WI38 (cell line): ENCODE measurements around the gene CCDC12.

Experiments
- H3K4me3 ChIP-seq: 2 replicates; pipeline ENCODE4 v1.5.1; 2011; ENCODE audit warnings: low read depth, mild to moderate bottlenecking, control low read depth, low read length
- TF ChIP-seq, protein P1 (sequence below): IDR thresholded peaks from 2 replicates; pipeline ENCODE4 v1.5.1; 2012; ENCODE audit warnings: low read depth, mild to moderate bottlenecking, control low read depth, low read length

The CCDC12 gene

DNA sequence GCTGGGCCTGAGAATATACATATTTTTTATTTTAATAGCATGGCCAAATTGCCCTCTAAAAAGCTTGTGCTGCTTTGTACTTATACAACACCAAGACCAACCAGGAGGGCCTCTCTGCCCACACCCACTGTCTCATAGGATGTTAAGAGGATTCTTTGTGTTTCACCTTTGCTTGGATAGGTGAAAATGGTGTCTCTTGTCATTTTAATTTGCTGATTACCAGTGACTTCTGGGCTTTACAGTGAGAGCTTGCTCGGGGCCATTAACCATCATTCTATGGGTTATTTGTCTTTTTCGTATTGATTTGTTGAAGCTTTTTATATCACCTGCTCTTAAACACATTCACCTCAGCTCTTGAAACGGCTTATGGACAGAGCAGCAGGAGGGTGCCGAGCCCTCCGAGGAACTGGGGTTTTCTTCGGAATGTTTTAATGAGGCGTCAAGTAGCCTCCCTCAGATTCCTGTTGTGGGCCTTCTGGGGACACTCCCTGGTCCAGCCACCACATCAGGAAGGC, 88.5 kb downstream of the CCDC12 start:
- H3K4me3 ChIP-seq, result no peak overlapping the region
- TF ChIP-seq, protein P1, sequence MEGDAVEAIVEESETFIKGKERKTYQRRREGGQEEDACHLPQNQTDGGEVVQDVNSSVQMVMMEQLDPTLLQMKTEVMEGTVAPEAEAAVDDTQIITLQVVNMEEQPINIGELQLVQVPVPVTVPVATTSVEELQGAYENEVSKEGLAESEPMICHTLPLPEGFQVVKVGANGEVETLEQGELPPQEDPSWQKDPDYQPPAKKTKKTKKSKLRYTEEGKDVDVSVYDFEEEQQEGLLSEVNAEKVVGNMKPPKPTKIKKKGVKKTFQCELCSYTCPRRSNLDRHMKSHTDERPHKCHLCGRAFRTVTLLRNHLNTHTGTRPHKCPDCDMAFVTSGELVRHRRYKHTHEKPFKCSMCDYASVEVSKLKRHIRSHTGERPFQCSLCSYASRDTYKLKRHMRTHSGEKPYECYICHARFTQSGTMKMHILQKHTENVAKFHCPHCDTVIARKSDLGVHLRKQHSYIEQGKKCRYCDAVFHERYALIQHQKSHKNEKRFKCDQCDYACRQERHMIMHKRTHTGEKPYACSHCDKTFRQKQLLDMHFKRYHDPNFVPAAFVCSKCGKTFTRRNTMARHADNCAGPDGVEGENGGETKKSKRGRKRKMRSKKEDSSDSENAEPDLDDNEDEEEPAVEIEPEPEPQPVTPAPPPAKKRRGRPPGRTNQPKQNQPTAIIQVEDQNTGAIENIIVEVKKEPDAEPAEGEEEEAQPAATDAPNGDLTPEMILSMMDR, result no peak

DNA sequence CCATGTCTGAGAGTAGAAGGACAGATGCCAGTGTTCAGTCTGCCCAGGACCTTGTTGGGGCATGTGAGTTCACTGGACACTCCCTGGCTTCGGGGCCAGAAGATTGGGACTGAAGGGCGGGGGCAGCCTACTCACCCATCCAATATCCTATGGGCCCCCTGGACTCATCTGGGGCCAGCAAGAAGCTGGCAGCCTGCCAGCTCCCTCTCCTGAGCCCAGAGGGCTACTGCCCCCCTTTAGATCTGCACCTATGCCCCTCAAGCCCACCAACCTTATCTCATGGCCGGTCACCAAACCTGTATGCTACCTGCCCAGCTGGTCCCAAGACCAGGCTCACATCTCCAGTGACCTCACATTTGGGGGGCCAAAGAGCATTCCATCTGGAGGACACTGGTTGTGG, 90.9 kb downstream of the CCDC12 start:
- TF ChIP-seq, protein P1, result no peak
- no peak overlapping the region for H3K4me3 ChIP-seq

DNA sequence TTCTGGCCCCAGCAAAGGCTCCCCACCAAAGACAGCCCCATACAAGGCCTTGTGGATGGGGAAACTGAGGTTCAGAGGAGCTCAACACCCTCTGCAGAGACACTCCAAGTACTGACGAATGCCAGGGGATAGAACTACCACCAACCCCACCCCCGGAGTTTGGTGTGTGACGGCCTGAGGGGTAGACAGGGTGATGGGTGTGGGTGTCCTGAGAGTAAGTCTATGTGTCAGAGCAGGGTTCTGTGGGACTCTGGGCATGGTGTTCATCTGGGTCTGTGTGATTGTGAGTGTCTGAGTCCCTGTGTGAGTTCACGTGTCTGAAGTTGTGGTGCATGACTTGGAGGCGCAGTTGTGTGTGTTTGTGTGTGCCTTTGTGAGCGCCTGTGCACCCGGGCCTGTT, 91.6 kb downstream of the CCDC12 start:
- no peak overlapping the region for H3K4me3 ChIP-seq

DNA sequence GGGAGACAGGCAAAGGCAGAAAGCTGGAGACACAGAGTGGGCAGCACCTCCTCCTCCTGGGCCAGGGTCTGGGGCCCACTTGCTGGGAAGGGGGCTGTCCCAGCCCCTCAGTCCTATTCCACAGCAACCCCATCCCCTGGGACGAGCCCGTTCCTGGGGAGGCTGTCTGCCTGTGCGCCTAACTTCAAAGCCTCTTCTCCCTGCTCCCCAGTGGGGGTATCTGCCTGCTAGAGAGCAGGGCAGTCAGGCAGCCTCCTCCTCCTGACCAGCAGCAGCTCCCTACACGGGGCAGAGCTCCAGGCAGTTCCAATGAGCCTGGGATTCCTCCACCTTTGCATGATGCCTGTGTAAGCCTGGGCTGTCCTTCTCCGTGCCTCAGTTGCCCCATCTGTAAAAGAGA, 92.1 kb downstream of the CCDC12 start:
- no peak overlapping the region for H3K4me3 ChIP-seq
- TF ChIP-seq, protein P1, result no peak

More for the DNA sequence above, 91.6 kb downstream of the CCDC12 start:
- TF ChIP-seq, protein P1, result no peak

DNA sequence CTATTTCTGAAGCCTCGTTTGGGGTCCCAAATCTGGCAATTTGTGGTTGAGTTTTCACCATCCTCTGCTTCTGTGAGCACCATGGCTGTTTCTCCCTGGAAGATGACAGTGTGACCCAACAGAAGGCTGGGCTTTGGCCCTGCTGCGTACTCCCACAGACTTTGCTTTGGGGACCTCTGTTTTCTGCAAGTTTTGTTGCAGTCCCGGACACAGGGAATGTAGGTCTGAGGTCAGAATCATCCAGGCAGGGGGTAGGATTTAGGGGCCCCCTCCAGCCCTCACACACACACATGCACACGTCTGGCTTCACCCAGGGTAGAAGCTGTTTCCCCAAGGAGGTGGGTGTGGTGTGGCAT, 92.7 kb downstream of the CCDC12 start:
- no peak overlapping the region for H3K4me3 ChIP-seq
- TF ChIP-seq, protein P1, result no peak

DNA sequence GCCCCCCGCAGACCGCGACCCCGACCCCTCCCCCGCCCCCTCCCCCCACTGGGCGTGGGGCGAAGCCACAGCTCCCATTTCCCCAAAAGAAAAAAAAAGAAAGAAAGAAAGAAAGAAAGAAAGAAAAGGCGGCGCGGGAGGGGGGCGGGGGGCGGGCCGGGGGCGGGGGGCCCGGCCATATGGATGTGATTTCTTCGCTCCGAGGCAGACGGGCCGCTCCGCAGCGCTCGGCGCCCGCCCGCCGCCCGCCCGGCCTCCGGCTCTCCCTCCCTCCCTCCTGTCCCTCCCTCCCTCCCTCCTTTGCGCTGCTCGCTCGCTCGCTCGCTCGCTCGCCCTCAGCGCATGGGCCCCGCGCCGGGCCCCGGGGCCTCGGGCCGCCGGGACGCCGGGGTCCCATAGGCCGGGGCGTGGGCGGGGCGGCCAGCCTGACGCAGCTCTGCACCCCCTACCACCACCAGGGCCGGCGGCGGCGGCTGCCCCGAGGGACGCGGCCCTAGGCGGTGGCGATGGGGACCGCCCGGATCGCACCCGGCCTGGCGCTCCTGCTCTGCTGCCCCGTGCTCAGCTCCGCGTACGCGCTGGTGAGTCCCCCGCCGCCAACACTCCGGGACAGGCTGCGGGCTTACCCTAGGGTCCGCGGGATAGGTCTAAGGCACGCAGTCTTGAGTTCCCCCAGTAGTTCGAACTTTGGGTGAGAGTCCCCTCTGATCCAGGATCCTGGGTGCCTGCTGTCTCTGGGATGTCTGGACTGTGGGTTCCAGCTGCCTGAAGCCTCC, 93.3 kb downstream of the CCDC12 start:
- H3K4me3 ChIP-seq, result peak overlapping the region; percentile 58
- TF ChIP-seq, protein P1, result no peak

DNA sequence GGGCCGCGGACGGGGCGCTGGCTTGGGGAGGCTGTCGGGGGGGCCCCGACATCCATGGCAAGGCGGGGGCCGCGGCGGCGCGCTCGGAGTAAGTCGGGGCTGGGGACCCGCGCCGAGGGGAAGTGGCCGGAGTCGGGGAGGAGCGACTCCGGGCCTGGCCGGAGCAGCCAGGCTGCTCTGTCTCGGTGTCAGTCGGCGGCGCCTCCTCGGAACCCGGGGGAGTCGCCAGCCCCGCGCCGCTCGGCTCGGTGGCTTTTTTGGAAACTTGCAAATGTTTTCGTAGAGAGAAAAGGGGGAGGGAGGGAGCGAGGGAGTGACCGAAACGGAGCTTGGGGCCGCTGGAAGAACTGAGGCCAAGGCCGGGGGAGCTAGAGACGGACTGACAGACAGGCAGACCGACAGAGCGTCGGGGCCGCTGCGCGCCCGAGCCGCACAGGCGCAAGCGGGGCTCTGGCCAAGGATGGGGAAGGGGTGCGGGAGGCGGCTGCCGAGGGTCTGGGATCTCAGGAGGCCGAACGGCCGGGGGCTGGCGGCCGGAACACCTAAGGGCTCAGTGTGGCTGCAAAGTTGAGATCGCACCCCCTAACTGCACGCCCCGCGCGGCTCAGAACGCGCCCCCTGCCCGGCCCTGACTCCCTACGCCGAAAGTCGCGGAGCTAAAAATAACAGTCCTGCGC, 94.0 kb downstream of the CCDC12 start:
- TF ChIP-seq, protein P1, result no peak
- peak overlapping the region; percentile 58 for H3K4me3 ChIP-seq
